ENCODE data around the gene MYH7.

DNA sequence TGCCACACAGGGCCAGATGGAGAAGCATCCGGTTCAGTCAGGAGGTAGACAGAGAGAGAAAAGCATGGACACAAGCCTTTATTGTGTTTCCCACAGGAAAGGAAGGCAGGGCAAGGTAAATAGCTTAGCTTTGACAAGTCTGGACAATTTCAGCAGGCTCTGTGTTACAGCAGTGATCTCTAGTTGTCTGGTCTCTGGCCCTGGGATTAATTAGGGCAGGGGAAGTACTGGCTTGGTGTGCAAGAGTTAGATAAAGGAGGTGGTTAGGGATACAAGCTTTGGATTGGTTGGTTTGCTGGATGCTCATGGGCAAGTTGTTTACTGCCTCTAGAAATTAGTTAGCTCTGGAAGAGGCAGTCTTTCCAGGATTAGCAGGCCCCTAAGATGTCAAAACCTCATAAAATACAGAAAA is 19.0 kb upstream of the MYH7 start:
- TF ChIP-seq, protein P1, sequence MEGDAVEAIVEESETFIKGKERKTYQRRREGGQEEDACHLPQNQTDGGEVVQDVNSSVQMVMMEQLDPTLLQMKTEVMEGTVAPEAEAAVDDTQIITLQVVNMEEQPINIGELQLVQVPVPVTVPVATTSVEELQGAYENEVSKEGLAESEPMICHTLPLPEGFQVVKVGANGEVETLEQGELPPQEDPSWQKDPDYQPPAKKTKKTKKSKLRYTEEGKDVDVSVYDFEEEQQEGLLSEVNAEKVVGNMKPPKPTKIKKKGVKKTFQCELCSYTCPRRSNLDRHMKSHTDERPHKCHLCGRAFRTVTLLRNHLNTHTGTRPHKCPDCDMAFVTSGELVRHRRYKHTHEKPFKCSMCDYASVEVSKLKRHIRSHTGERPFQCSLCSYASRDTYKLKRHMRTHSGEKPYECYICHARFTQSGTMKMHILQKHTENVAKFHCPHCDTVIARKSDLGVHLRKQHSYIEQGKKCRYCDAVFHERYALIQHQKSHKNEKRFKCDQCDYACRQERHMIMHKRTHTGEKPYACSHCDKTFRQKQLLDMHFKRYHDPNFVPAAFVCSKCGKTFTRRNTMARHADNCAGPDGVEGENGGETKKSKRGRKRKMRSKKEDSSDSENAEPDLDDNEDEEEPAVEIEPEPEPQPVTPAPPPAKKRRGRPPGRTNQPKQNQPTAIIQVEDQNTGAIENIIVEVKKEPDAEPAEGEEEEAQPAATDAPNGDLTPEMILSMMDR (IDR thresholded peaks at IDR 0.05), result no peak
- no peak for TF ChIP-seq POLR2A (IDR thresholded peaks at IDR 0.05)
